Activated naive CD8-positive, alpha-beta T cell treated with anti-CD3 and anti-CD28 coated beads, Interleukin-2, amount 50 U/mL, for 24 hours (primary cell): Measurements from ENCODE around the gene VIPR1.

Source experiments
- ATAC-seq: fragments of 150-1000 bp; cut with Tn5 transposase; one replicate; pipeline ENCODE4 v1.10.0; 2021
- DNase-seq: peaks from one replicate; pipeline ENCODE4 v3.0.0; 2021
- H3K27ac Mint-ChIP-seq: one replicate; pipeline ENCODE4 v1.8.0; 2021; ENCODE audit warnings: mild to moderate bottlenecking, mixed read lengths
- H3K27me3 Mint-ChIP-seq: one replicate; pipeline ENCODE4 v1.8.0; 2021; ENCODE audit warnings: mixed read lengths
- H3K36me3 Mint-ChIP-seq: one replicate; pipeline ENCODE4 v1.8.0; 2021; ENCODE audit warnings: low read depth, mixed read lengths
- H3K4me1 Mint-ChIP-seq: one replicate; pipeline ENCODE4 v1.8.0; 2021; ENCODE audit warnings: mixed read lengths
- H3K4me3 Mint-ChIP-seq: one replicate; pipeline ENCODE4 v1.8.0; 2021; ENCODE audit warnings: mild to moderate bottlenecking, moderate library complexity, mixed read lengths
- H3K9me3 Mint-ChIP-seq: one replicate; pipeline ENCODE4 v1.8.0; 2021; ENCODE audit warnings: mixed read lengths

The VIPR1 gene

DNA sequence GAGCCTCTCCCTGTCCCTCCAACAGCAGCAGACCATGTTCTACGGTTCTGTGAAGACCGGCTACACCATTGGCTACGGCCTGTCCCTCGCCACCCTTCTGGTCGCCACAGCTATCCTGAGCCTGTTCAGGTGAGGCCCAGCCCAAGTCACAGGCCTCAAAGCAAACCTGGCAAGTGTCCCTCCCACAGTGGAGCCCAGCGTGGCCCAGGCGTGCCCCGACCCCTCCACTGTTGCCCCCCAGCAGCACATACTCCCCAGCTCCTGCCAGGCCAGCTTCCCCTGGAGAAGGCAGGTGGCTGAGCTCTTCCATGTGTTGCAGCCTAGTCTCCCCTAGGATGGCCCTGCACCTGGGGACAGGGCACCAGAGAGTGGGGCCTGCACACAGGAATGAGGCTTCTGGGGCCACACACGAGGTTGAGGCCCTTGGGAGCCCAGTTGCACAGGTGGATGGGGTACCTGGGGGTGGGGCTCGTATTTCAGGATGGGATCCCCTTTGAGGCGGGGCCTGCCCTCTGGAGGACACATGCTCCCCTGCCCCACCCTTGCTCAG is 25.0 kb downstream of the VIPR1 start:
- Mint-ChIP-seq H3K9me3 (no peaks in the 10 kb centered on the region), H3K27me3 (no peaks in the 10 kb centered on the region), H3K27ac (no peak overlapping the region), H3K4me3 (no peak overlapping the region), H3K4me1 (peaks cover 44% of the 10 kb centered on the region), H3K36me3 (no peaks in the 10 kb centered on the region)
- DNase-seq: no peak
- ATAC-seq: no peak

GRCh38 chr3:42529468-42529867 is 27.0 kb downstream of the VIPR1 start:
- Mint-ChIP-seq H3K27me3 (no peaks in the 10 kb centered on the region), H3K4me1 (peaks cover 51% of the 10 kb centered on the region), H3K9me3 (no peaks in the 10 kb centered on the region), H3K36me3 (no peaks in the 10 kb centered on the region), H3K27ac (no peak overlapping the region), H3K4me3 (no peak overlapping the region)
- DNase-seq: no peak
- no peak for ATAC-seq

DNA sequence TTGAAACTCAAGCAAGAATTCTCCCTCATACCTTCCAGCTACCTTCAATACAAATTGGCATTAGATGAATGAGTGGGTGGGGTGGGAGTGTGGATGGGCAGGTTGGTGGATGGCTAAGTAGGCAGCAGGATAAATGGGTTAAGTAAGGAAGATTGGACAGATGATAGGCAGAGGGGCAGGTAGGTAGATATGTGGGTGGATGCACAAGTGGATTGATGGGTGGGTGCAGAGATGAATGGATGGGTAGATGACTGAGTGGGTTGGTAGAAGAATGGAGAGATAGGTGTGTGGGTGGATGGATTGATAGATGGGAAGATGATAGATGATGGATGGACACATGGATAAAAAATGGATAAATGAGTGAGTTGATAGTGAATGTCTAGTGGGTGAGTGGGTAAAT is 27.6 kb downstream of the VIPR1 start:
- ATAC-seq (no peak), DNase-seq (no peak)
- Mint-ChIP-seq H3K9me3 (no peaks in the 10 kb centered on the region), H3K27me3 (no peaks in the 10 kb centered on the region), H3K27ac (no peak overlapping the region), H3K4me3 (no peak overlapping the region), H3K4me1 (peaks cover 51% of the 10 kb centered on the region), H3K36me3 (no peaks in the 10 kb centered on the region)

DNA sequence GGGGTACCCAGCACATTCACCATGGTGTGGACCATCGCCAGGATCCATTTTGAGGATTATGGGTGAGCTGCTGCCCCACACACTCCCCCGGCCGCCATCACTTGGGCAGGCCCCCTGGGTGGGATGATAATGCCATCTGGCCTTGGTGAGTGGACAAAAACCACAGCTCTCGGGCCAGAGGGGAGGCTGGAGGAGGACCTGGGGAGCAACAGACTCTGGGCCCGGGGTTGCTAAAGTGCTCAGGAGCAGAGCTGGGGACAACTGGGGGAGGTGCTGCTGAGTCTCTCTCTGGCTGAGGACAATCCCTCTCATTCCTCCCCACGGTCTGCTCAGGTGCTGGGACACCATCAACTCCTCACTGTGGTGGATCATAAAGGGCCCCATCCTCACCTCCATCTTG is 29.0 kb downstream of the VIPR1 start:
- Mint-ChIP-seq H3K36me3 (no peaks in the 10 kb centered on the region), H3K27me3 (no peaks in the 10 kb centered on the region), H3K4me3 (no peak overlapping the region), H3K27ac (no peak overlapping the region), H3K9me3 (no peaks in the 10 kb centered on the region), H3K4me1 (peaks cover 47% of the 10 kb centered on the region)
- ATAC-seq (no peak), DNase-seq (no peak)

GRCh38 chr3:42532229-42532628 is 29.8 kb downstream of the VIPR1 start:
- no peak for DNase-seq
- H3K36me3 Mint-ChIP-seq: no peaks in the 10 kb centered on the region
- ATAC-seq: no peak
- no peak overlapping the region for H3K27ac Mint-ChIP-seq
- no peaks in the 10 kb centered on the region for H3K9me3 Mint-ChIP-seq
- no peak overlapping the region for H3K4me3 Mint-ChIP-seq
- peaks cover 40% of the 10 kb centered on the region for H3K4me1 Mint-ChIP-seq
- H3K27me3 Mint-ChIP-seq: no peaks in the 10 kb centered on the region

DNA sequence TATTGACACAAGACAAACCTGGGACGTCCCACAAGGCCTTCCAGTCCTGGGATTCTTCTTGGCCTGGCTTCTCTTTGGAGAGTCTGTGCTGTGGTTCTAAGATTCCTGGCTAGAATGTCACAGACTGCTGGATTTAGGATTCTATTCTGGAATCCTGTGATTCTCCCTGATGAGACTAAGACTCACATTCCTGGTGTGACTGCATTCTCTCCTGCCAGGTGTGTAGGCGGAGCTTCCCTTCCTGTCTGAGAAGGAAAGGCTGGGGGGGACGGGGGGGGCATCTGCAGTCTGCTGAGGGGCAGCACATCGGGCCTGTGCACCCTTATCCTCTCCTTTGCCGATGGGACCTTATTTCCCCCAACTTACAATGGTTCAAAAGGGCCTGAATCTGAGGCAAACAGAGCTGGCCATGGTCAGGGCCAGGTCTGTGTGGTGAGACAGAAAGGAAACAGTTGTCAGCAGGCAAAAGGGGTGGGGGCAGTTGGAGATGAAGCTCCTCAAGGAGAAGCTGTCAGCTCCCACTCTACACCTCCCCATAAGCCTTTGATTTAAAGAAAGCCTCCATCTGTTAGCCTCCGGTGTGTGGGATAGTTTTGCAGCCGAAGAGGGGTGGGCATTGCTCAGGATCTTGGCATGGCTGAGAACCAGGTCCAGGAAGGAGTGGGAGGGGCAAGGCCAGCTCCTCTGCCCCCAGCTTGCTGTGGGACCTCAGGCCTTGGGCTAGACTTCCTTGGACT is 30.9 kb downstream of the VIPR1 start:
- Mint-ChIP-seq H3K4me1 (peaks cover 32% of the 10 kb centered on the region), H3K36me3 (no peaks in the 10 kb centered on the region), H3K27me3 (no peaks in the 10 kb centered on the region), H3K4me3 (no peak overlapping the region), H3K27ac (no peak overlapping the region), H3K9me3 (no peaks in the 10 kb centered on the region)
- ATAC-seq (no peak), DNase-seq (no peak)

- DNase-seq: peak; percentile 38
- no peak overlapping the region for H3K27ac Mint-ChIP-seq
- peaks cover 11% of the 10 kb centered on the region for H3K4me1 Mint-ChIP-seq
- no peaks in the 10 kb centered on the region for H3K9me3 Mint-ChIP-seq
- no peaks in the 10 kb centered on the region for H3K36me3 Mint-ChIP-seq
- H3K27me3 Mint-ChIP-seq: no peaks in the 10 kb centered on the region
- ATAC-seq: no peak
- H3K4me3 Mint-ChIP-seq: no peak overlapping the region
Observed at GRCh38 chr3:42535981-42536784, 33.7 kb downstream of the VIPR1 start.

GRCh38 chr3:42537350-42537749 is 34.9 kb downstream of the VIPR1 start:
- Mint-ChIP-seq H3K4me3 (no peak overlapping the region), H3K36me3 (no peaks in the 10 kb centered on the region), H3K27ac (no peak overlapping the region), H3K27me3 (no peaks in the 10 kb centered on the region), H3K4me1 (peaks cover 8% of the 10 kb centered on the region), H3K9me3 (no peaks in the 10 kb centered on the region)
- no peak for ATAC-seq
- DNase-seq: no peak

DNA sequence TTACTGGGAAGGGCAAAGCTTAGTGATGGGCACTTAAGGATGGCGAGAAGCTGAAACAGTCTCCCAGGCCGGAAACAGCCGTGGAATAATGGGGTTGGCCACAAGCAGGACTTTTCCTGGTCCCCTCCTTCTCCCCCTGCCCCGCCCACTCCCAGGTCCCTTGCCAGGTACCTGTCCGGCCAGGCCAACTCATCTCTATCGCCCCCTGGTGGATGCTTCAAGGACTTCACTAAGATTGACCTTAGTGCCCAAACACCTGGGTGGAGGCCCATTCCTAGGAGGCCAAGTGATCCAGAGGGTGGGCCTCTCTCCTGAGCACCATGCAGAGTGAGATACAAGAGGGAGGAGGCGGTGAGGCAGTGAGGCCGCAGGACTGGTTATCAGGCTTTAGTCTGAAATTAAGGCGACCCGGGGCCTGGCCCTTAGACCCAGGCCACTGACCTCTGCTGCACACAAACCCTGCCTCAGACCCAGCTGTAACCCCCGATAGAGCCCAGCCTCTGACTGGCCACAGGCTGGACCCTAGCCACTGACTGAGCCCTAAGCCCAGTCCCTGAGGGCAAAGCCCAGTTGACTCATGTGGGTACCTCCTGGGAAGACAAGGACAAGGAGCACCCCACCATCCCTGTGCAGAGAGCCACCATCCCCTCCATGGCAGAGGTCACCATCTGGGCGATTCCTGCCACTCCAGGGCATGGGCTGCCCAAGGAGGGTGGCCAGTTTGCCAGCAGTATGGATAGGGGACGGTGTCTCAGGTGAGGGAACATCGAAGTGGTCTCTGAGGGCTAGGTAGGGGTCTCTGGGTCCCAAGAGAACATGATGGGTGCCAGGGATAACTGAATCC is 37.6 kb downstream of the VIPR1 start:
- DNase-seq: peak; percentile 72
- peak; percentile 56 for ATAC-seq
- Mint-ChIP-seq H3K9me3 (no peaks in the 10 kb centered on the region), H3K27ac (no peak overlapping the region), H3K36me3 (no peaks in the 10 kb centered on the region), H3K4me1 (no peaks in the 10 kb centered on the region), H3K4me3 (no peak overlapping the region), H3K27me3 (no peaks in the 10 kb centered on the region)

- no peak overlapping the region for H3K27ac Mint-ChIP-seq
- no peaks in the 10 kb centered on the region for H3K27me3 Mint-ChIP-seq
- no peaks in the 10 kb centered on the region for H3K9me3 Mint-ChIP-seq
- no peaks in the 10 kb centered on the region for H3K36me3 Mint-ChIP-seq
- no peak overlapping the region for H3K4me3 Mint-ChIP-seq
- H3K4me1 Mint-ChIP-seq: no peaks in the 10 kb centered on the region
- DNase-seq (no peak), ATAC-seq (no peak)
Observed at GRCh38 chr3:42541079-42541478, 38.6 kb downstream of the VIPR1 start.

DNA sequence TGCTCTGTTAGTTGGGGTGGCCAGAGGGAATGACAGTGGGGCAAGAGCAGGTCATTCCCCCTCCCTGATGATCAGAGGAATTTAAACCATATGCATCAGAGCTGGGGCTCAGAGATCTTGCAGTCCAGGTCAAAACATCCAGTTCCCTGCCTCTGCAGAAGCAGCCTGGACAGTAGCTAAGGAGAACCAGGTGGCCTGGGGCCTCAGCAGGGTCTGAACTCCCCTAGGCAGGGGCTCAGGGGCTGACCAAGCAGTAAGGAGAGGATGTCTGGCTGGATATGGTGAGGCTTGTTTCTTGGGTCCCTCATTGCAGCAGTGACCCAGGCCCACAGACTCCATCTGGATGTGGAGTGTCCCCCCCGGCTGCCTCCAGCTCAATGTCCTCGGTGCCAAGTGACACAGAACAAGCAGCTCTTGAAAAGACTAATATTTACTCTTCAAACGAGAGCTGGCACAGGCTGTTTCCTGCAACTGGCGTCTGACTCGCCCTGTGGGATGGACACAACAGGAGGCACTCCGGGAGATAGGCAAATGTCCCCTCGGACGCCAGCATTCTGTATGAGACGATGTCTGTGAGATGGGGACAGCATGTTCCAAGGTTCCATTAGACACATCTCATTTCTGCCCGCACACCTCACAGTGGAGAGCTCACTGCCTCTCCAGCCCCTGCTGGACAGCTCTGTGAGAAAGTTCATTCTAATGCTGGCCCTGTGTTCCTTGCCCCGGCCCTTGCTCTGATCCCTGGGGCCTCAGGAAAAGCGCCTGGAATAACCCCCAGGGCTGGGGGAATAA is 42.2 kb downstream of the VIPR1 start:
- no peak for DNase-seq
- ATAC-seq: no peak
- H3K4me1 Mint-ChIP-seq: no peaks in the 10 kb centered on the region
- no peaks in the 10 kb centered on the region for H3K9me3 Mint-ChIP-seq
- H3K4me3 Mint-ChIP-seq: no peak overlapping the region
- H3K36me3 Mint-ChIP-seq: no peaks in the 10 kb centered on the region
- H3K27ac Mint-ChIP-seq: no peak overlapping the region
- no peaks in the 10 kb centered on the region for H3K27me3 Mint-ChIP-seq

DNA sequence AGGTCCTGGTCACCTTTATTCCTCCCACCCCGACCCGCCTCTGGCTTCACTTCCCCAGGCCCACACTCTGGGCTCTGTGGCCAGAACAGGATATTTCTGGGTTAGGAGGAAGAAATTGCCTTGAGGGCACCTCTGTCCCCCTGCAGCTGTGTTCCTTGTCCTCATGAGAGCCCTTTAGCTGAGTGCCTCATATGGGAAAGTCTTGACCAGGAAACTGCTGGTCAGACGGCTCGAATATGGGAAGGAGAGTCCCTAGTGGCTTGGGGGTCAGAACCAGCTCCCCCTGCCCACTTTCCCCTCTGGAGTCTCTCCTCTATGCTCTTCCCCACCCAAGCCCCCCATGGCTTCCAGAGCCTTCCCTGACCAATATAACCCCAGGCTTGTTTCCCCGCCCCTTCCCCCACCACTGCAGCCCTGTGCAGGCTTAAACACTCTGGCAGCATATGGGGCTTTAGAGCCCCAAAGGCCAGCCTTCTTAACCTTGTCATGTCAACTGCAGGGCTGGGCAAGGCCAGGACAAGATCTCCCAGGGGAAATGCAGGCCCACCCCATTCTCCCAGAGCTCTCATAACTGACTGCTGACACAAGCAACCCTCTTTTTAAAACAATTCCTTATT is 42.9 kb downstream of the VIPR1 start:
- H3K27me3 Mint-ChIP-seq: no peaks in the 10 kb centered on the region
- no peaks in the 10 kb centered on the region for H3K9me3 Mint-ChIP-seq
- ATAC-seq (no peak), DNase-seq (no peak)
- no peaks in the 10 kb centered on the region for H3K36me3 Mint-ChIP-seq
- no peak overlapping the region for H3K4me3 Mint-ChIP-seq
- no peak overlapping the region for H3K27ac Mint-ChIP-seq
- no peaks in the 10 kb centered on the region for H3K4me1 Mint-ChIP-seq

DNA sequence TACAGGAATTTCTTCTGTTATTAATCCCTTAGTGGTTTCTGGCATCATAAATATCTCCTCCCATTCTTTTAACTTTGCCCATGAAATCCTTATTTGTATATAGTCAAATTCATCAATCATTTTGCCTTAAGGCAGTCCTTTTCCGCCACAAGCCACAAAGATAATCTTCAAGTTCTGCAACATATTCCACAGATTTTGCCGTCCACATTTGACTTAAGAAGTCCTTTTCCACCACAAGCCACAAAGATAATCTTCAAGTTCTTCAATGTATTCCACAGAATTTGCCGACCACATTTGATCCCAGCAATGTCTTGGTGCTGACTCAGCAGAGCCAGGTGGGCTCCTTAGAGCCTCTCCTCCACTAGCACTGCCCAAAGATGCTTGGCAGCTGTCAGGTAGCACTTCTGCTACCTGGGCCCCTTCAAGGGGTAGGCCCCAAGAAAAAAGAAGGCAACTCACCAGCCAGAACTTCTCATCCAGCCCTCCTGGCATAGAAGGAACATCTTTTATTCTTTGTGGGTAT is 44.3 kb downstream of the VIPR1 start:
- no peak overlapping the region for H3K4me3 Mint-ChIP-seq
- ATAC-seq: no peak

More for the DNA sequence above, 44.3 kb downstream of the VIPR1 start:
- Mint-ChIP-seq H3K27ac (no peak overlapping the region), H3K4me1 (no peaks in the 10 kb centered on the region), H3K36me3 (peaks cover 2% of the 10 kb centered on the region), H3K27me3 (no peaks in the 10 kb centered on the region), H3K9me3 (no peaks in the 10 kb centered on the region)
- no peak for DNase-seq
